Fibroblast of mammary gland (primary cell): ENCODE data around the gene IGIP.

Source experiments
- DNase-seq: peaks from one replicate; pipeline ENCODE4 v3.0.0-alpha.2; 2010; ENCODE audit warnings: low read depth
- H3K4me3 ChIP-seq: 2 replicates; pipeline ENCODE4 v1.5.1; 2011; ENCODE audit warnings: low read depth, mild to moderate bottlenecking, low read length, moderate library complexity; ENCODE audit not compliant: control insufficient read depth
- CTCF ChIP-seq: conservative IDR thresholded peaks from 2 replicates; pipeline ENCODE4 v1.5.1; 2011; ENCODE audit warnings: low read depth, low read length, inconsistent platforms; ENCODE audit not compliant: control insufficient read depth, insufficient read depth

IGIP gene

GRCh38 chr5:140114341-140115185 is 11.2 kb upstream of the IGIP start:
- TF ChIP-seq CTCF: no peak
- peak overlapping the region; percentile 70 for H3K4me3 ChIP-seq
- peak; percentile 58 for DNase-seq

GRCh38 chr5:140115186-140115500 is 10.6 kb upstream of the IGIP start:
- no peak for TF ChIP-seq CTCF
- peak overlapping the region; percentile 70 for H3K4me3 ChIP-seq
- DNase-seq: no peak

- no peak for TF ChIP-seq CTCF
- DNase-seq: no peak
- H3K4me3 ChIP-seq: no peak overlapping the region
Observed at GRCh38 chr5:140116716-140117115, 9.0 kb upstream of the IGIP start.

- no peak overlapping the region for H3K4me3 ChIP-seq
- no peak for TF ChIP-seq CTCF
- no peak for DNase-seq
Observed at GRCh38 chr5:140117523-140117922, 8.2 kb upstream of the IGIP start.

GRCh38 chr5:140118302-140118936 is 7.3 kb upstream of the IGIP start:
- TF ChIP-seq CTCF: no peak
- H3K4me3 ChIP-seq: no peak overlapping the region
- peak; percentile 36 for DNase-seq

GRCh38 chr5:140126315-140127012 is 727 bp downstream of the IGIP start:
- H3K4me3 ChIP-seq: no peak overlapping the region
- no peak for DNase-seq
- no peak for TF ChIP-seq CTCF
